DOHH2 (cell line): ENCODE results near the gene SEMA5A.

Experiments used
- CTCF ChIP-seq: fragments of 200-600 bp; sonication (generic); IDR thresholded peaks from one replicate; pipeline ENCODE4 v1.5.1; 2014; ENCODE audit warnings: antibody characterized with exemption, mild to moderate bottlenecking, low read depth, low read length; ENCODE audit not compliant: poor library complexity, severe bottlenecking
- EZH2phosphoT487 ChIP-seq: fragments of 200-600 bp; sonication (generic); IDR thresholded peaks from 2 replicates; pipeline ENCODE4 v1.6.1; 2017; ENCODE audit warnings: borderline replicate concordance, mild to moderate bottlenecking, antibody characterized with exemption, low read length, moderate library complexity, mixed read lengths

- no peak for TF ChIP-seq CTCF
- no peak for TF ChIP-seq EZH2phosphoT487
These were observed 147.6 kb downstream of the SEMA5A start for GRCh38 chr5:9398227-9398626.
